Smooth muscle cell (in vitro differentiated cells): ENCODE data around the gene CCDC179. TPM values are rescaled to one million over a fixed set of nuclear protein-coding genes. Genes with fewer than 3 reads are reported as not detected.

Source experiments
- DNase-seq: peaks from one replicate; lab custom pipeline; 2025; ENCODE audit not compliant: unreplicated experiment; lab: John Stamatoyannopoulos, UW
- H2AFZ ChIP-seq: fragments of 200-600 bp; sonication (generic); 2 replicates; pipeline ENCODE4 v1.6.0; 2016; ENCODE audit warnings: antibody characterized with exemption, low read depth, mild to moderate bottlenecking
- H3F3A ChIP-seq: fragments of 200-600 bp; sonication (generic); 2 replicates; pipeline ENCODE4 v1.6.0; 2017; ENCODE audit warnings: antibody characterized with exemption, low read depth
- H3K27ac ChIP-seq: fragments of 200-600 bp; sonication (generic); 2 replicates; pipeline ENCODE4 v1.5.1; 2016; ENCODE audit warnings: low read depth, mild to moderate bottlenecking
- H3K27me3 ChIP-seq: fragments of 200-600 bp; sonication (generic); 2 replicates; pipeline ENCODE4 v1.6.1; 2016; ENCODE audit warnings: low read depth, mild to moderate bottlenecking
- H3K36me3 ChIP-seq: fragments of 200-600 bp; sonication (generic); 2 replicates; pipeline ENCODE4 v1.5.1; 2016; ENCODE audit warnings: low read depth
- H3K4me1 ChIP-seq: fragments of 200-600 bp; sonication (generic); 2 replicates; pipeline ENCODE4 v1.5.1; 2016; ENCODE audit warnings: low read depth
- H3K4me2 ChIP-seq: fragments of 200-600 bp; sonication (generic); 2 replicates; pipeline ENCODE4 v1.6.0; 2016; ENCODE audit warnings: mild to moderate bottlenecking
- H3K4me3 ChIP-seq: fragments of 200-600 bp; sonication (generic); 2 replicates; pipeline ENCODE4 v1.5.1; 2016; ENCODE audit warnings: mild to moderate bottlenecking
- H3K79me2 ChIP-seq: fragments of 200-600 bp; sonication (generic); 2 replicates; pipeline ENCODE4 v1.6.0; 2016; ENCODE audit warnings: low read depth, mild to moderate bottlenecking
- H3K9ac ChIP-seq: fragments of 200-600 bp; sonication (generic); 2 replicates; pipeline ENCODE4 v1.6.0; 2016; ENCODE audit warnings: low read depth
- H3K9me3 ChIP-seq: fragments of 200-600 bp; sonication (generic); replicated peaks from 2 replicates; pipeline ENCODE4 v1.5.1; 2016; ENCODE audit warnings: low read depth
- H4K20me1 ChIP-seq: fragments of 200-600 bp; sonication (generic); 2 replicates; pipeline ENCODE4 v1.6.0; 2016; ENCODE audit warnings: low read depth
- CTCF ChIP-seq: fragments of 200-600 bp; sonication (generic); IDR thresholded peaks from 2 replicates; pipeline ENCODE4 v1.5.1; 2017; ENCODE audit warnings: borderline replicate concordance, mild to moderate bottlenecking, antibody characterized with exemption; ENCODE audit not compliant: insufficient read depth, poor library complexity, severe bottlenecking
- WGBS: methylation state at CpG from one replicate; pipeline ENCODE4 v1.1.7; 2016; ENCODE audit warnings: low lambda C conversion rate; 5-methylcytosine and 5-hydroxymethylcytosine counted together
- polyA plus RNA-seq: library from polyadenylated mRNA; unstranded; fragments of >200 nt; fragmentation: Nextera tagmentation; extraction: Ambion mirVana; gene quantifications from 2 replicates; pipeline ENCODE4 v1.2.1, GENCODE V29; 2016
- total RNA-seq: library from RNA; depleted of rRNA; stranded (reverse); fragments of >200 nt; gene quantifications from 2 replicates; pipeline ENCODE4 v1.2.3, GENCODE V29; 2014

The CCDC179 gene
- total and polyA plus RNA-seq, 2 experiments from 2014 or later, result not detected

- no peaks in the 10 kb centered on the region for H3K4me1 ChIP-seq
- no peak overlapping the region for H3K4me2 ChIP-seq
- H3K4me3 ChIP-seq, result no peak overlapping the region
- H3K79me2 ChIP-seq, result no peaks in the 10 kb centered on the region
- WGBS, result 95% methylated on average over 2 of the region's 2 CpGs
- no peak overlapping the region for H3K9ac ChIP-seq
- H3K27me3 ChIP-seq, result no peaks in the 10 kb centered on the region
- H2AFZ ChIP-seq, result no peak overlapping the region
- DNase-seq, result no peak
- H3F3A ChIP-seq, result no peaks in the 10 kb centered on the region
- no peaks in the 10 kb centered on the region for H3K9me3 ChIP-seq
- H3K27ac ChIP-seq, result no peak overlapping the region
- no peak for TF ChIP-seq CTCF
- no peaks in the 10 kb centered on the region for H4K20me1 ChIP-seq
- H3K36me3 ChIP-seq, result no peaks in the 10 kb centered on the region
Measured at GRCh38 chr11:22822203-22822602, 38.1 kb downstream of the CCDC179 start.

- H3K4me3 ChIP-seq, result no peak overlapping the region
- no peak overlapping the region for H2AFZ ChIP-seq
- no peak overlapping the region for H3K4me2 ChIP-seq
- no peak for TF ChIP-seq CTCF
- H3K4me1 ChIP-seq, result no peaks in the 10 kb centered on the region
- no peak overlapping the region for H3K27ac ChIP-seq
- H3F3A ChIP-seq, result no peaks in the 10 kb centered on the region
- DNase-seq, result no peak
- no peaks in the 10 kb centered on the region for H3K79me2 ChIP-seq
- H3K9ac ChIP-seq, result no peak overlapping the region
- no peaks in the 10 kb centered on the region for H3K36me3 ChIP-seq
- H3K9me3 ChIP-seq, result no peaks in the 10 kb centered on the region
- WGBS, result 89% methylated on average over 3 of the region's 3 CpGs
- no peaks in the 10 kb centered on the region for H4K20me1 ChIP-seq
- no peaks in the 10 kb centered on the region for H3K27me3 ChIP-seq
Measured at GRCh38 chr11:22809893-22810292, 50.4 kb downstream of the CCDC179 start.

- no peak for TF ChIP-seq CTCF
- Histone ChIP-seq H3K79me2 (no peaks in the 10 kb centered on the region), H3K4me2 (no peak overlapping the region), H3F3A (no peaks in the 10 kb centered on the region), H3K4me3 (no peak overlapping the region), H3K4me1 (no peaks in the 10 kb centered on the region), H3K36me3 (no peaks in the 10 kb centered on the region), H3K27me3 (no peaks in the 10 kb centered on the region), H3K9ac (no peak overlapping the region), H3K27ac (no peak overlapping the region), H2AFZ (no peak overlapping the region), H4K20me1 (no peaks in the 10 kb centered on the region), H3K9me3 (no peaks in the 10 kb centered on the region)
- 90% methylated on average over 3 of the region's 3 CpGs for WGBS
- no peak for DNase-seq
Measured at GRCh38 chr11:22808571-22809197, 51.6 kb downstream of the CCDC179 start.

- H3K9me3 ChIP-seq, result no peaks in the 10 kb centered on the region
- WGBS, result 91% methylated on average over 2 of the region's 2 CpGs
- no peak for DNase-seq
Measured at GRCh38 chr11:22807855-22808570, 52.3 kb downstream of the CCDC179 start.

More at GRCh38 chr11:22807855-22808570, 52.3 kb downstream of the CCDC179 start:
- Histone ChIP-seq H3F3A (no peaks in the 10 kb centered on the region), H3K4me3 (no peak overlapping the region), H3K4me2 (no peak overlapping the region), H3K27me3 (no peaks in the 10 kb centered on the region), H2AFZ (no peak overlapping the region), H3K27ac (no peak overlapping the region), H3K36me3 (no peaks in the 10 kb centered on the region), H3K4me1 (no peaks in the 10 kb centered on the region), H4K20me1 (no peaks in the 10 kb centered on the region), H3K79me2 (no peaks in the 10 kb centered on the region), H3K9ac (no peak overlapping the region)
- TF ChIP-seq CTCF, result no peak
